HG03520 (cell line): ENCODE measurements around the gene HOXC5.

Source experiments
- ATAC-seq: cut with Tn5 transposase; IDR thresholded peaks from one replicate; pipeline ENCODE4 v1.9.1; 2021; ENCODE audit warnings: mild to moderate bottlenecking, moderate library complexity; ENCODE audit not compliant: unreplicated experiment

The HOXC5 gene

DNA sequence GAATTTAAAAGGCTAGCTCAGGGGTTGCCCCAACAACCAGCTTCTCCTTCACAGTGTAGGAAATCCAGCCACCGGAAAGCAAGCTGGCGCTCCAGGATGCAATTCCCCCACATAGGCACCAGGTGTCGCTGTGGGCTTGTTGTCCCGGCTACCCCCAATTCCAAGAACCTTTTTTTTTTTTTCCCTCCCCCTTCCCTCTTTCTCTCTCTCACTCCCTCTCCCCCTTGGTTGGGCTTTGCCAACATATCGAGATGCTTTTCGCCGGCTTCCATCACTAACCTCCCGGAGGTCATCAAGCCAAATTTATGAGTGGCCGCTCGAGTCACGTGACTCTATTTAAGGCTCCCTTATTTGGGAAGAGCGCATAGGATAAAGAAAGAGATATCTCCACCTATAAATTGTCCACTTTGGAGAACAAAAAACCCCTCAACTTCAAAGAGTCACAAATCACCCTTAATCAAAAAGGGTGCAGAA, at the start of gene HOXC5:
HOXC5 (plus strand) TSS at position 424 of the 474 bp plus-strand sequence. CDS start 73 bp downstream, outside the sequence.
- no peak for ATAC-seq

DNA sequence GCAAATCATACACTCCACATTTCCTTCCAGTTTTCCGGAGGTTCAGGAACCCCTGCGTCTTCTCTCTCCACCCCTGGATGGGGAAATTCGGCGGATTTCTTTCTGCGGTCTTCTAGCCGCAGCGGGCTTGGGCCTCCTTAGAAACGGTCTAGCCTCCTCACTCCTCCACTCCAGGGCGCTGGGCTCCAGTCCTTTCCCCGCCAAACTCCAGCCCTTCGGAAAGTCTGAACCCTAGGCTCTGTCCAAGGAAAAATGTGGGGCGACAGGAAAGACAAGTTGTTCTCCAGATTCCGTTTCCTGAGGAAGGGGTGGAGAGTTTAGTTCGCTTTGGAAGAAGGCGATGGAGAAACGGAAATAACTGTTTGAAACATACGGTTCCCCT, 49.3 kb upstream of the HOXC5 start:
- ATAC-seq = no peak

DNA sequence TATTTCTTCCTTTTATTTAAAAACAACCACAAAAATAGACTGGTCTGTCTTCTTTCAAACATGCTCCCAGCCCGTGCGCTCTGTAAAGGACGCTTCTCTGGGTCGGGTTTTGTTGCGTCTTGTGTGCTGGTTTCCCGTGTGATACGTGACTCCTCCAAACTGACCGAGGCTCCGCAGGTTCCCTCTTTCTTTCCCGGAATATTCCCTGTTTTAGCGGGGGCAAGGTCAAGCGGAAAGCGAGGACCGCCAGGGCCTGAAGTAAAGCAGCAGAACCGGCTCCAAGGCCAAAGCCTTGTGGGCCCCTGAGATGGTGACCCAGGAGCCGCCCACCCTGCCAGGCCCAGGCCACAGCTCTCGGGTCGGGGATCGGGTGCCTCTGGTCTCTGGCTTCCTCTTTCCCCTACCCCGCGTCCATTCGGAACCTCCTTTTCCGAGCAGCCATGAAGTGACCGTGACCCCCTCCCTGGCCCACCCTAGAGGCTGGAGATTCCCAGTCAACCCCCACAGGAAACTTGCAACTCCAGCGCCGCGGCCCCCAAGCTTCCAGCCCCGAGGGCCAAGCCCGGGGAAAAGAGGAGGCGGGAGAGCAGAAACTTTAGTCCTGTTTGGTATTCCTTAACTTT, 48.8 kb upstream of the HOXC5 start:
- ATAC-seq = no peak

DNA sequence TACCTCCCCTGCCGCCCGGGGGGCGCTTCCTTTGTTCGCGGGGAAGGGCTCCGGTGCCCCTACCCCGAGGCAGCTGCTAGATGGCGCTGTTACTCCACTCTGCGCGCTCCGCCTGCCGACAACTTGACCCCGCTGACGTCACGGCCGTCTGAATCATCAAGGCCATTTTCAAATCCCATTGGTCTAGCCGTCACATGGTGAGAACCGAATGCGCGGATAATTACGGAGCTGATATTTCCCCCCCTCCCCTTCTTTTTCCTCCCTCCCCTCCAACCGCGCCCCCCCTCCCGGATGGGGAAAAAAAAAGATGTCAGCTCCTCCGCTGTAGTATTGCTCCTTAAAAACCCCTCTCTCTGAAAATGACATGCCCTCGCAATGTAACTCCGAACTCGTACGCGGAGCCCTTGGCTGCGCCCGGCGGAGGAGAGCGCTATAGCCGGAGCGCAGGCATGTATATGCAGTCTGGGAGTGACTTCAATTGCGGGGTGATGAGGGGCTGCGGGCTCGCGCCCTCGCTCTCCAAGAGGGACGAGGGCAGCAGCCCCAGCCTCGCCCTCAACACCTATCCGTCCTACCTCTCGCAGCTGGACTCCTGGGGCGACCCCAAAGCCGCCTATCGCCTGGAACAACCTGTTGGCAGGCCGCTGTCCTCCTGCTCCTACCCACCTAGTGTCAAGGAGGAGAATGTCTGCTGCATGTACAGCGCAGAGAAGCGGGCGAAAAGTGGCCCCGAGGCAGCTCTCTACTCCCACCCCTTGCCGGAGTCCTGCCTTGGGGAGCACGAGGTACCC, 47.8 kb upstream of the HOXC5 start, which contains the start of gene HOXC10:
HOXC10 (plus strand) TSS at position 246 of the 791 bp plus-strand sequence; CDS start at position 360, 114 bp downstream.
- ATAC-seq = no peak

DNA sequence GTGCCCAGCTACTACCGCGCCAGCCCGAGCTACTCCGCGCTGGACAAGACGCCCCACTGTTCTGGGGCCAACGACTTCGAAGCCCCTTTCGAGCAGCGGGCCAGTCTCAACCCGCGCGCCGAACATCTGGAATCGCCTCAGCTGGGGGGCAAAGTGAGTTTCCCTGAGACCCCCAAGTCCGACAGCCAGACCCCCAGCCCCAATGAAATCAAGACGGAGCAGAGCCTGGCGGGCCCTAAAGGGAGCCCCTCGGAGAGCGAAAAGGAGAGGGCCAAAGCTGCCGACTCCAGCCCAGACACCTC, 47.2 kb upstream of the HOXC5 start:
- ATAC-seq = no peak

DNA sequence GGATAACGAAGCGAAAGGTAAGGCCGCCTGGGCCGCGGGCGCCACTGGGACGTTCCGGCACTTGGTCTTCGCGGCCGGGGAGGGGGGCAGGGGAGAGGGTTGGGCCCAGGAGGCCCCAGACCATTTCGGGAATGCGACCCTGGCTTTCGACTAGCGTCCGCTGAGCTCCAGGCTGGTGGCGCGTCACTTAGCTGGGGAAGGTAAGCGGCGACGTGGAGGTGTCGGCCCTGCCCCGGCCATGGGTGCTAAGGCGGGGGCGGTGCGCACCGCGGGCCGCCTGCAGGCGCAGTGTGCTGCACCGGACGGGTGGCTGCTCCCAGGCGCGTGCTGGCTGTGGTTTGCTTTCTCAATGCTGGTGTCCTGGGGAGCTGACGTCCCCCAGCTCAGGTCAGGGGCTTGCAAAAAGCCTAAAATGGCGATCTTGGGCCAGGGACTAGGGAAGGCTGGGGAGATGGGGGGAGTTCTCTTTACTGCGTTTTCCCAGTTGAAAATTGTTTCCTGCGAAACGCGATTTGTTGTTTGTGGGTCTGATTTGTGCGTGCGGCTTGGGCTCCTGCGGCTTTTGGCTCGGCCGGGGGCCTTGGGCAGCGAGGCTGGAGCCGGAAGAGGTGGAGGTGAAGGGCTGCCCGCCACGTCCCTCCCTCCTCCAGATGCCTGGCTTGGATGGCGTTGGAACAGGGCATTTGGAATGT, 46.7 kb upstream of the HOXC5 start:
- no peak for ATAC-seq

DNA sequence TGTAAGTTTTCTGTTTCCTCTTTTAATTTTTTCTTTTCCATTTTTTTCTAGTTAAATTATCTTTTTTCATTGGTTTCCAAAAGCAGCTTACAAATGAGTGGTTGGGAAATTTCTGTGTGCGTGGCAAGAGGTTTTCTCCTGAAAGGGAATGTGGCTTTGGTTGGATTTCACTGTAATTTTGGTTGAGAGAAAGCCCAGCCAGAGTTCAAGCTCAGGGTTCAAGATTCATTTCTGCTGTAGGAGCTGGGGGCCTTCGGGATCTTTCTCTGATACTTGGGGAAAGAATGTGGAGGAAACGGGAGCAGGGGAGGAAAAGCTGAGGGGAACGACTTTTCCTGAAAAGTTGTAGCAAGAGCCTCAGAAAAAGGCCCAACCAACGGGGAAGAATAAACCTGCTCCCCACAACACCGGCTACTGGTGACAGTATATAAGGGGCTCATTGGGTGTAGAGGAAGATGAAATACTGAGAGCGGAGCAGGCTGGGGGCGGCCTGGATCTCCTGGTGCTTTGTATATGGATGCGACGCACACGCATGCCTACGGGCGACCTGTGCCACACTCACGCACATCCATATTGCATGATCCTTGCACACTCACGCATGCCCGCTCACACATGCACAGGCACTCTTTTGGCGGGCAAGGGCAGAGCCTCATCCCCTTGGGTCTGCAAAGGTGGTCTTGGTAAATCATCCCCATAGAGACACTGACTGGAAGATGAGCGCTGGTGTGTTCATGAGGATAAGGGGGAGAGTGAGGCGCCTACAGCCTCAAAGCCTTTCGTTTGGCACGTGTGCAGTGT, 46.0 kb upstream of the HOXC5 start:
- no peak for ATAC-seq

DNA sequence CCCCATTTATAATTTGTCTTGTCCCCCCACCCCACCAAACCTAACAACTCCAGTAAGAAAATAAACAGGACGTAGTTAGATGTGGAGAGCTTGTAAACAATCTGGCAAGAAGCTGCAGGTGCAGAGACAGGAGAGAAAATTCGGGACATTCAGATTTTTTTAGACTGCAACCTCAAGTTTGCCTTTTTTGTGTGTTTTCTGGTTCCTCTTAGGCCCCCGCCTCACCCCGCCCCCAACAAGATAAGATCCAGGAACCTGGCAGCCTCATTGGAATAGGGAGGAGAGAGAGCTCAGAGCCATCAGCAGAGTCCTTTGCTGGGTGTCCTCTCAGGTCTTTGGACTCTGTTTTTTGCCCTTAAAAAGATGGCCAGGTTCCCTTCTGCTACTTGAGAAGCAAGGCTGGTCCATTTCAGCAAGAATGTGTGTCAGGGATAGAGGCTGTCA, 45.0 kb upstream of the HOXC5 start:
- ATAC-seq = no peak

DNA sequence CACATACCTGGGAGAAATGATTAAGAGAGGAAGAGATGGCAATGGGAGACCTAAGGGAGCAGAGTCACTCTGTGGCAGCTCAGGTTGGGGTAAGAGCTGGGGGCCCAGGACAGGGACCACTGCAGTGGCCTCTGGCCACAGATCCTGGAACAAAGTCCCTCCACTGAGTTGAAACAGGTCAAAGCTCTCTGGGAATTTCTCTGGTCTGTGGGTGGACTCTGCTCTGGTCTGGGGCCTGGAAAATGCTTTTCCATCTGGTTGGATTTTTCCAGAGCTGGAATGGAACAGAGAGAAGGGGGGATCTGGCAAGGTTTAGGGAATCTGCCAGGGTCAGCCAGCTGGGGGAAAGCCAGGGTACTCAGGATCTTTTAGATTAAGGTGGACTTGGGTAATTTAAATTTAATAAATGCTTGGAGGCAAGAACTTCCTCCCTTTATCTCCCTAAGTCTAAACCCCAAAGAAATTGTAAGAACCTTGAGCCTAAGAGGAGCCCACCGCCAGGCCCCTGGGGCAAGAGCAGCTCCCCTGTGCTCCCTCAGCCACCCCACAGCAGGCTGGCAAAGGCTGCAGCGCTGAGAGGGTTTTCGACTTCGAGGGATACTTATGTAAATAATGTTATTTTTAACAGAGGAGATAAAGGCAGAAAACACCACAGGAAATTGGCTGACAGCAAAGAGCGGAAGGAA, 44.2 kb upstream of the HOXC5 start:
- no peak for ATAC-seq

DNA sequence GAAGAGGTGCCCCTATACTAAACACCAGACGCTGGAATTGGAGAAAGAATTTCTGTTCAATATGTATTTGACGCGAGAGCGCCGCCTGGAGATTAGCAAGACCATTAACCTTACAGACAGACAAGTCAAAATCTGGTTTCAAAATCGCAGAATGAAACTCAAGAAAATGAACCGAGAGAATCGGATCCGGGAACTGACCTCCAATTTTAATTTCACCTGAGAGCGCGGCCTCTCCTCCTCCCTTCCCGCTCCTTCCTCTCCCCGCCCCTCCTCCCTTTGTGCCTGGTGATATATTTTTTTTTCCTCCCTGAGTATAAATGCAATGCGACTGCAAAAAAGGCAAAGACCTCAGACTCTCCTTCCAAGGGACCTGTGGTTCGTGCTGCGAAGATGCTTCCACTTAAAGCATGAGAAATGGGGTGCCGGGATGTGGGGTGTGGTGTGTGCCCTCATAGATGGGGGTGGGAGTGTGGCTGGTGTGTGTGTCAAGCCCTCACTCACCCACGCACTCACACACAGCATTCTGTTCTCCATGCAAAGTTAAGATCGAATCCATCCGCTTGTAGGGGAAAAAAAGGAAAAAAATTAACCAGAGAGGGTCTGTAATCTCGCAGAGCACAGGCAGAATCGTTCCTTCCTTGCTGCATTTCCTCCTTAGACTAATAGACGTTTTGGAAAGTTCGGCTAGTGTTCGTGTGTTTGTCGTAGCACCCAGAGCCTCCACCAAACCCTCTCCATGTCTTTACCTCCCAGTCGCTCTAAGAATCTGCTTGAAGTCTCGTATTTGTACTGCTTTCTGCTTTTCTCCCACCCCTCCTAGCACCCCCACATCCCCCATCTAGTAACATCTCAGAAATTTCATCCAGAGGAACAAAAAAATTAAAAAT, 43.4 kb upstream of the HOXC5 start:
- no peak for ATAC-seq

DNA sequence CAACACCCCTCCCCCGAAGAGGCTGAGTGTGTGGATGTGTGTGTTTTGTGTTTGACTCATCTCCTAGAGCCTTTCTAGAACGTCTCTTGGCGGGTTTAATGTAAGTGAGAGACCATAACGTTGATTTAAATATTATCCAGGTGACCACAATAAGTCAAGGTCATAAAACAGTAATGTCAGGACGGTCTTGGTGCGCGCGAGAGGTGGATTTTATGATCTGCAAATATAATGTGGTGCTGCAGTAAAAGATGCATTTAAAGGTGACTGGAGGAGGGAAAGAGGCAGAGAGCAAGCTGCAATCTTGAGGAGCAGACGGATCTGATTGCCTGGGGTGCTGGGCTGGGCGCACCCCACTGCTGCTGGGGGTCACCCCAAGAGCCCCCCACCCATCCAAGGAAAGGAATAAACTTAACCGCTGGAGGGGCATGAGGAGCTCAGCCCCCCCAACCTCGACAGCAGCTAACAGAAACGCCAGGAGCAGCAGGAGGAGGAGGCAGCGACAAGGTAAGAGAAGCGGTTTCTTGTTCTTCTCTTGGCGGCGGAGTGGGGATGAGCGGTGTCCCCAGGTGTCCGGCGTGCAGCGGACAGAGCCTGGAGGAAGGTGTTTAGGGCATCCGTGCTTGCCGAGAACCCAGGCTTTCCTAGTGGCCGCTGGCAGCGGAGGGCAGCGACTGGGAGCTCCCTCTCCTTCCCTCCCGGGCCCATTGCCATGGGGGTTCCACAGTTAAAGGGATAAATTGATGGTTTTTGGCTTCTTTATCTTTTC, 42.4 kb upstream of the HOXC5 start:
- ATAC-seq = no peak

DNA sequence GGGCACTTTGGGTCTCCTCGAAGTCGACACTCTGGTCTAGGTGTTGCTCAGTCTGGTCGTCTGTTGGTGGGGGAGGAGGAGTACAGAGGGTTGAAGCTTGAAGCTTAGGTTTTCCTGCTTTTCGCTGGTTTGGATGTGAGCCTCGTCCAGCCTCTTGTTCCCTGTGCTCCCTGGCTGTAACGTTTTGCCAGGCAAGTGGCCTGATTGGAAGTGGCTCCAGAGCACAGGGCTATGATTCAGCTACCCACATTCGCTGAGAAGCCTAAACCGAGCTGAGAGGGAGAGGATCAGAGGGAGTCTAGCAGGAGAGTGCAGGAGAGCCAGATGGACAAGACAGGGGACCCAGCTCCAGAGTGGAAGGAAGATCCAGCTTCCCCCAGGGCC, 41.8 kb upstream of the HOXC5 start:
- ATAC-seq = no peak

DNA sequence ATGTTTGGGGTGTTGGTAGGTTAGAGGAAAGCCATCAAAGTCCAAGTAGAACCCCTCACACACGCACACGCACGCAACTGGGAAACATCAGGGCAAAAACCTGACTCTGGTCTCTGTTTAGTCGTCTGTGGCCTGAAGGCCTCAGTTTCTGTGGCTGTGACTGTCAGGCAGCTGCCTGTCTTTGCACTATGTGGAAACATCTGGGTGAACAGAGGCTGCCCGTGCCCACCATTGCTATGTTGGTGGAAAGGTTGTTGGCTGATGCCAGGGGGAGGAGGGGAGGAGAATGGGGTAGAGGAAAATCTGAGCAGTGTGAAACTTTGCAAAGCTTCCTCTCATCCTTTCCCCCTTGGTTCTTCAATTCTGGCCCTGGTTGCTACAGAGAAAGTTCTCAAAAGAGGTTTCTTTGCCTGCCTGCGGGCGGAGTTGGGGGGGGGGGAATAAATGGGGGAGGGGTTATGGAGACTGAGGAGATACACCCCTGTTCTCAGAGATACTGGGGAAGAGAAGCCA, 40.4 kb upstream of the HOXC5 start:
- no peak for ATAC-seq

DNA sequence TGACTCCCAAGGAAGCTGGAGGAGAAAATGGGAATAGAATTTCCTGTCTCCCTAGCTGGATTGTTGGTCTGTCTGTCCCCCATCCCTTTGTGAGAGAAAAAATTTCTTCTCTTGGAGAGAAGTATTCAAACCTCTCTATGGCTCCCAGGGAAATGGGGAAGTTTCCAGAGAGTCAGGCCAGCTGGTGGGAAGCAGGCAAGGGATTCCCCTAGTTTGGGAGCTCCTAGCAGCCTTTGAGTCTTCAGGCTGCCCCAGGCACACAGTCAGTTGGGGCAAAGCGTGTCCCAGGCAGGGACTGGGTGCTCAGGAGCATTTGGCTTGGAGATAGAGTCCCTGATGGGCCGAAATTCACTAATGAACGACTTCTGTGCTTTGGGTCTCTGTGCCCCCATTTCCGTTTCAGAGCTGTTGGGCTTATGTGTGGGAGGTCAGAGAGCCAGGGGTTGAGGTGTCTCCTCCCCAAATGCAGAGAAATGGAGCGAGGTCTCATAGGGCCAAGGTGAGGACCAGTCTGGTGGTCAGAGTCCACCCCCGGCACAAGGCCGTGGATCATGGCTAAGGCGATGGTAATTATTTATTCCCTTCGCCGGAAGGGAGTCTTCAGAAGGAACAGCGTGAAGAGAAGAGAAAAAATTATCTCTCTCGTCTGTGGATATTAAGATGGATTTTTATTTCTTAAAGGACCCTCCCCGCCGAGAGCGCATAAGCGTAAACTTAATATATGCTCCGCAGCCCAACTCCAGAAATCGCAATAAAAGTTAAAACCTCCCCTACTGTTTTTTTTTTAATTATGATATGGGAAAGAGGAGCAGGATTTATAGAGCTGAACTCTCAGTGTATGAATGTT, 39.5 kb upstream of the HOXC5 start:
- no peak for ATAC-seq

DNA sequence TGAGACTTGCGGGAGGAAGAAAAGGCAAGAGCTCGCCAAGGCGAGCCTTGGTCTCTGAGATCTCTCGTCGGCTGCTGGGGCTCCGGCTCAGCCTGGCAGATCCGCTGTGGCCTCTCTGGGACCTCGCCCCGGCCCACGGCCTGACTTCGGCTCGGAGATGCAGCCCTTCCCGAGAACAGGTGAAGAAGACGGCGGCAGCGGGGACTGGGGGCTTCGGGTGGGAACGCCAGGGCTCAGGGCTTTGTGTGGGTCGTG, 38.9 kb upstream of the HOXC5 start:
- ATAC-seq = no peak

DNA sequence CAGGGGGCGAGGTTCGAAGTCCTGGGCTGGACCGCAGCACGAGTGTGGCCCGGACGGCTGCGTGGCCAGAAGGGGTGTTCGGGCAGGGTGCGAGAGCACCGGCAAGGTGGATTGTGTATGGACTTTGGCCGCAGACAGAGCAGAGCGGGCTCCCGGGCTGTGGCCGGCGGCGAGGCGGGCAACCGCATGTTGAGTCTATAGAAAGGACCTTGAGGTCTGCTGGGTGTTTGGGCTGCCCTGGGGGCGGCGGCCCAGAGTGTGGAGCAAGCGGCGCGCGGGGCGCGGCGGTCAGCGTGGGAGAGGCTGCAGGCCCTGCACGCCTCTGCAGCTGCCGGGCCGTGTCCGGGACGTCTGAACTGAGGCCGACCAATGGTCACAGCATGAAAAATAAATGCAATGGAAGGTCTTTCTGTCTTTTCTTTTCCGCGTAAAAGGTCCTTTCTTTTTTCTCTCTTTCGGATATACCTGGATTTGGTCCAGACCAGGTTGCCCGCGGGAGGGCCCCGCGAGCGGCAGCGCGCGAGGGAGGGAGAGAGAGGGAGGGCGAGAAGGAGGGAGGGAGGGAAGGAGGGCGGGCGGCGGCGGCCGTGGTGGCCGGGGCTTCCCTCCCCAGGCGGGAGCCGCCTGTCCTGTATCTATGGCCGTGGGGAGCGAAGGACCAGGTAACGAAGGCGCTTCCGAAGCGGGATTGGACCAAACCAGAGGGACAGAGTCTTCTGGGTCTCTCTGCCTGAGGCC, 38.4 kb upstream of the HOXC5 start:
- no peak for ATAC-seq

DNA sequence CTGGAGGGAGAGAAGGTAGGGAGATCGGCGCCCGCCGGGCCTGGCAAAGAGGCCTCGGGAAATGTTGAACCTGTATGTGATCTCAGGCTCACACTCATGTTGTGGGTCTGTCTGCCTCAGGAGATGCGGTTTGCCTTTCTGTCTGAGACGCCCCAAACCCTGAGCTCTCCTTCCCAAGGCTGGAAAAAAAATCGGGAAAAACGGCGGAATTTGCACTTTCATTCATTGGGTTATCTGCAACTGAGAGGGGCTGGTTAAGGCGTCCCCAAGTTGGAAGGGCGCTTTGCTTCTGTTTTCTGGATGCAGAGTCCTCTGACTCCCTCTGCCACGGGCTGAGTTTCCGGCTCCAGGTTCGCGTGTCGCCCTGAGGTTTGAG, 37.9 kb upstream of the HOXC5 start:
- ATAC-seq = no peak
